HG02678 (cell line): ENCODE results near the gene MMP21.

ENCODE experiments used
- ATAC-seq: cut with Tn5 transposase; IDR thresholded peaks from one replicate; pipeline ENCODE4 v1.9.1; 2021; ENCODE audit warnings: mild to moderate bottlenecking, moderate library complexity; ENCODE audit not compliant: unreplicated experiment

The MMP21 gene

GRCh38 chr10:125795128-125795527 is 19.5 kb upstream of the MMP21 start:
- no peak for ATAC-seq

GRCh38 chr10:125792342-125793300 is 17.0 kb upstream of the MMP21 start:
- ATAC-seq: no peak

- ATAC-seq: no peak
Observed at GRCh38 chr10:125788156-125789034, 12.8 kb upstream of the MMP21 start.

- no peak for ATAC-seq
Observed at GRCh38 chr10:125785791-125786190, 10.2 kb upstream of the MMP21 start.

GRCh38 chr10:125783957-125784356 is 8.3 kb upstream of the MMP21 start:
- peak; percentile 85 for ATAC-seq

GRCh38 chr10:125783408-125783807 is 7.8 kb upstream of the MMP21 start:
- ATAC-seq: no peak

- ATAC-seq: no peak
Observed at GRCh38 chr10:125782616-125783015, 7.0 kb upstream of the MMP21 start.

- ATAC-seq: no peak
Observed at GRCh38 chr10:125782054-125782453, 6.4 kb upstream of the MMP21 start.

GRCh38 chr10:125781374-125781773 is 5.8 kb upstream of the MMP21 start:
- no peak for ATAC-seq

GRCh38 chr10:125779403-125780327 is 4.0 kb upstream of the MMP21 start:
- ATAC-seq: no peak

- no peak for ATAC-seq
Observed at GRCh38 chr10:125778556-125778955, 2.9 kb upstream of the MMP21 start.

- no peak for ATAC-seq
Observed at GRCh38 chr10:125777806-125778205, 2.2 kb upstream of the MMP21 start.

GRCh38 chr10:125774581-125775191 is 935 bp downstream of the MMP21 start:
- no peak for ATAC-seq

- no peak for ATAC-seq
Observed at GRCh38 chr10:125773687-125774543, 1.7 kb downstream of the MMP21 start.

- no peak for ATAC-seq
Observed at GRCh38 chr10:125772864-125773180, 2.8 kb downstream of the MMP21 start.

GRCh38 chr10:125772112-125772863 is 3.3 kb downstream of the MMP21 start:
- no peak for ATAC-seq

- no peak for ATAC-seq
Observed at GRCh38 chr10:125770844-125771243, 4.8 kb downstream of the MMP21 start.

GRCh38 chr10:125769175-125769574 is 6.4 kb downstream of the MMP21 start:
- no peak for ATAC-seq
